GM12878 (cell line): ENCODE measurements around the gene DNAJB4. TPM values are rescaled to one million over a fixed set of nuclear protein-coding genes. Genes with fewer than 3 reads are reported as not detected.
A peak's percentile ranks its signal among the peaks of the same experiment; 100 is the strongest.

Experiments
- ATAC-seq: fragments of 200-7000 bp; cut with Tn5 transposase; 3 replicates; pipeline ENCODE4 v1.9.1; 2020; ENCODE audit warnings: mild to moderate bottlenecking, moderate library complexity
- BruUV-seq: library from RNA; stranded (reverse); fragments of 400-500 nt; replicated peaks from 2 replicates; lab custom pipeline; 2021; lab: Mats Ljungman, UMichigan
- CTCF ChIA-PET: fragments of 300-600 bp; sonication (Branson Sonifier 250); formaldehyde crosslinking; extraction: SDS; loops from one replicate; lab custom pipeline; 2021; ENCODE audit warnings: inconsistent platforms; lab: Yijun Ruan, JAX
- POLR2A ChIA-PET: fragments of 350-600 bp; formaldehyde crosslinking; extraction: SDS; loops from one replicate; lab custom pipeline; 2021; ENCODE audit warnings: inconsistent platforms; lab: Charles Lee
- RAD21 ChIA-PET: fragments of 300-600 bp; sonication (Branson Sonifier 250); formaldehyde crosslinking; loops from one replicate; lab custom pipeline; 2023; ENCODE audit warnings: antibody characterized with exemption; ENCODE audit not compliant: unreplicated experiment; lab: Charles Lee
- SMC1A ChIA-PET: fragments of 300-600 bp; sonication (Branson Sonifier 250); formaldehyde crosslinking; loops from one replicate; lab custom pipeline; 2023; ENCODE audit not compliant: unreplicated experiment, uncharacterized antibody; lab: Charles Lee
- DNase-seq: peaks from one replicate; pipeline ENCODE4 v3.0.0-alpha.2; 2011; ENCODE audit warnings: low read depth, low spot score
- FAIRE-seq: peaks from 3 replicates; lab custom pipeline; 2011; peaks lifted over from hg19 to GRCh38; lab: Jason Lieb, UNC
- H2AFZ ChIP-seq: 2 replicates; pipeline ENCODE4 v1.6.0; 2011; ENCODE audit warnings: low read depth, low read length, control low read depth; ENCODE audit not compliant: control insufficient read depth
- H3K27ac ChIP-seq: 2 replicates; pipeline ENCODE4 v1.5.1; 2011; ENCODE audit warnings: control low read depth; ENCODE audit not compliant: control insufficient read depth, insufficient read depth
- H3K27me3 ChIP-seq, 2 experiments: replicated peaks in 1 of 2; 2 replicates each; pipeline versions ENCODE4 v1.6.0 to v1.6.1; 2011; ENCODE audit warnings: low read length in 1 of 2; ENCODE audit not compliant: control insufficient read depth in 2 of 2, insufficient read depth in 2 of 2
- H3K36me3 ChIP-seq, 2 experiments: 2 replicates each; pipeline ENCODE4 v1.5.1; 2011; ENCODE audit warnings: low read length in 1 of 2; ENCODE audit not compliant: control insufficient read depth in 2 of 2, insufficient read depth in 2 of 2
- H3K4me1 ChIP-seq: 2 replicates; pipeline ENCODE4 v1.6.1; 2011; ENCODE audit warnings: mild to moderate bottlenecking, low read length, moderate library complexity, mixed read lengths; ENCODE audit not compliant: control insufficient read depth, insufficient read depth
- H3K4me2 ChIP-seq: 2 replicates; pipeline ENCODE4 v1.6.0; 2011; ENCODE audit warnings: control low read depth; ENCODE audit not compliant: control insufficient read depth, insufficient read depth
- H3K4me3 ChIP-seq: fragments of 200-600 bp; sonication (generic); 2 replicates; pipeline ENCODE4 v1.5.1; 2016
- H3K79me2 ChIP-seq: 2 replicates; pipeline ENCODE4 v1.6.0; 2011; ENCODE audit warnings: low read length; ENCODE audit not compliant: control insufficient read depth, insufficient read depth
- H3K9ac ChIP-seq: 2 replicates; pipeline ENCODE4 v1.8.0; 2011; ENCODE audit warnings: low read length, control low read depth, mixed read lengths; ENCODE audit not compliant: control insufficient read depth, insufficient read depth
- H3K9me3 ChIP-seq: replicated peaks from 3 replicates; pipeline ENCODE4 v1.5.1; 2011; ENCODE audit warnings: mild to moderate bottlenecking, low read length; ENCODE audit not compliant: control insufficient read depth, insufficient read depth
- H4K20me1 ChIP-seq: 2 replicates; pipeline ENCODE4 v1.6.0; 2011; ENCODE audit not compliant: control insufficient read depth, insufficient read depth
- BMI1 ChIP-seq: fragments of 450-650 bp; IDR thresholded peaks from 2 replicates; pipeline ENCODE4 v1.6.1; 2016; ENCODE audit warnings: mild to moderate bottlenecking, moderate library complexity, borderline replicate concordance
- EGR1 ChIP-seq, 2 experiments: IDR thresholded peaks; 1 replicate in 1 of 2; 2 replicates in 1 of 2; pipeline ENCODE4 v1.6.1; 2011 to 2012; ENCODE audit warnings: low read depth in 2 of 2, low read length in 2 of 2, borderline replicate concordance in 1 of 2, mild to moderate bottlenecking in 1 of 2, moderate library complexity in 1 of 2
- FOXM1 ChIP-seq: IDR thresholded peaks from 2 replicates; pipeline ENCODE4 v1.6.1; 2012; ENCODE audit warnings: low read depth, mild to moderate bottlenecking, inconsistent platforms, low read length, moderate library complexity
- GABPA ChIP-seq: IDR thresholded peaks from 2 replicates; pipeline ENCODE4 v1.6.1; 2014; ENCODE audit warnings: antibody characterized with exemption, low read depth, mild to moderate bottlenecking, inconsistent platforms
- IKZF2 ChIP-seq, 2 experiments: fragments of 450-650 bp; IDR thresholded peaks; 2 replicates each; pipeline ENCODE4 v1.6.1; 2017; ENCODE audit warnings: mild to moderate bottlenecking in 2 of 2, moderate library complexity in 2 of 2
- KLF5 ChIP-seq: fragments of 450-650 bp; IDR thresholded peaks from 2 replicates; pipeline ENCODE4 v1.6.1; 2014; ENCODE audit warnings: mild to moderate bottlenecking; ENCODE audit not compliant: partially characterized antibody
- PML ChIP-seq: IDR thresholded peaks from 2 replicates; pipeline ENCODE4 v1.6.1; 2012; ENCODE audit warnings: low read length, inconsistent platforms
- RAD51 ChIP-seq: fragments of 450-650 bp; IDR thresholded peaks from 2 replicates; pipeline ENCODE4 v1.6.1; 2016; ENCODE audit warnings: moderate library complexity, mild to moderate bottlenecking, inconsistent platforms
- RB1 ChIP-seq: fragments of 450-650 bp; formaldehyde crosslinking; IDR thresholded peaks from 2 replicates; pipeline ENCODE4 v1.6.1; 2017; ENCODE audit warnings: mild to moderate bottlenecking, borderline replicate concordance
- TCF12 ChIP-seq: IDR thresholded peaks from 2 replicates; pipeline ENCODE4 v1.6.1; 2011; ENCODE audit warnings: low read depth, mild to moderate bottlenecking, low read length
- WGBS: methylation state at CpG from one replicate; pipeline ENCODE4 v1.1.6; 2016; ENCODE audit warnings: low lambda C conversion rate; ENCODE audit not compliant: insufficient replicate concordance, insufficient coverage; ENCODE audit errors: missing lambda C conversion rate; 5-methylcytosine and 5-hydroxymethylcytosine counted together
- in situ Hi-C: fragments of 300-500 bp; cut with MboI; formaldehyde crosslinking; loops from 9 replicates; pipeline ENCODE4 v1.14.3; 2018; ENCODE audit warnings: mixed read lengths
- intact Hi-C: fragments of 100-400 bp; cut with micrococcal nuclease; formaldehyde crosslinking; loops from one replicate; pipeline ENCODE4 v1.14.2; 2022; ENCODE audit not compliant: unreplicated experiment
- polyA plus RNA-seq, 11 experiments: library from polyadenylated mRNA; depleted of rRNA in 4 of 11; unstranded in 6 of 11; stranded (reverse) in 5 of 11; fragments of >200 nt; fragmentation: Nextera tagmentation in 4 of 11; fragmentation: Illumina TruSeq in 1 of 11; extraction: Ambion mirVana in 4 of 11; extraction: Trizol in 1 of 11; gene quantifications; 1 replicate in 1 of 11; 2 replicates in 10 of 11; pipeline versions ENCODE4 v1.2.1 to v1.2.3, GENCODE V29; 2011 to 2016; ENCODE audit warnings: inconsistent platforms in 2 of 11, missing spikeins in 2 of 11, low read depth in 1 of 11
- total RNA-seq, 4 experiments: library from RNA; depleted of rRNA in 3 of 4; stranded (reverse); fragments of >200 nt in 3 of 4; fragmentation: Illumina TruSeq in 1 of 4; extraction: Trizol in 1 of 4; gene quantifications; 2 replicates each; pipeline versions ENCODE4 v1.2.1 to v1.2.3, GENCODE V29; 2013 to 2021
- TF ChIP-seq, protein P1 (sequence below): IDR thresholded peaks from 2 replicates; pipeline ENCODE4 v1.6.1; 2011; ENCODE audit warnings: borderline replicate concordance, low read depth, mild to moderate bottlenecking, moderate library complexity, mixed read lengths, low read length; ENCODE audit not compliant: insufficient read depth; ENCODE audit errors: extremely low read length
- TF ChIP-seq, protein P2 (sequence below): fragments of 450-650 bp; IDR thresholded peaks from 2 replicates; pipeline ENCODE4 v1.6.1; 2017; ENCODE audit warnings: borderline replicate concordance
- TF ChIP-seq, protein P3 (sequence below): fragments of 450-650 bp; IDR thresholded peaks from 2 replicates; pipeline ENCODE4 v1.6.1; 2017; ENCODE audit warnings: low read depth, mild to moderate bottlenecking, moderate library complexity

Gene DNAJB4
- total and polyA plus RNA-seq, 10 of the 15 experiments (the other 5 are each of a cell fraction or from before 2014, with no cell fraction given): 3.8 to 10.5 (median 6.6) TPM

DNA sequence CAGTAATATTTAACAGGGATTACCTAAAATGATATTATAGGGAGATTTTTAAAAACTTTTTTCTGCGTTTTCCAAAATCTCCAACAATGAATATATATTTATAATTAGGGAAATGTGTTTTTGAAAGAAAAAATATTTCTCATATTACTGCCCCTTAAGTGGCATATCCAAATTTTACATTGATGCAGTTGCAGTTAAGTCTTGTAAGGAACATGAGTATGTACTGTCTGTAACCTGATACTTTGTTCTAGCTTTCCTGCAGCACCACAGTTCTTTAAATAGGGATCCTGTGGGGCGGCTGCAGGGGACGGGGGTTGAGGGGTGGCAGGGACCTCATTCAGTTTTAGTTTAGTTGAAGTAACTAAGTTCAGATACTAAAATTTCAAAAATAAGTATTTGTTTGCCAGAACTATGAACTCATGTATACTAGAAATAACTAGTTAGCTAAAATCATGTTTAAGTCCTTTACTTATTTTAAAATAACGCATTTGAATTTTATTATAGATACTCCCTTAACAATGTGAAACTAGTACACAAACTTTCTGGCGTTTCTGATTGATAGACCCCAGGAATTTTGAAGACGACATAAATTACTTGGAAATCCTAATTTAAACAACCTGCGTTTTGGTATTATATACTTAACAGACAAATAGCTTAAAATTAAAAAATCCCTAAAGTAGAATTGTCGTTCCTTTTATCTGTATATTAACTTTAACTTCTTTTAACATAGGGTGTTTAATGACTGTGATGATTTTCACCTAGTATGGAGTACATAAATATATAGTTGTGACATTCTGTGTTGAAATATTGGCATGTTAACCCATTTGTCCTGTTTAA is 639 bp upstream of the DNAJB4 start:
- no peaks in the 10 kb centered on the region for H3K36me3 ChIP-seq
- H3K4me3 ChIP-seq: peak overlapping the region; percentile 78; the same call in 1 of the 2 replicates
- no peaks in the 10 kb centered on the region for H3K4me1 ChIP-seq
- POLR2A ChIA-PET: interaction anchor here (0.6 to 15.3 kb wide), 15 partner anchors 9 to 647 kb away, joined by 3 to 312 read pairs (median 4); partner anchors contain the start of genes FUBP1, IFI44 and IFI44L
- ATAC-seq (peak; percentile 70), FAIRE-seq (peak; percentile 80), DNase-seq (peak; percentile 65)
- no peaks in the 10 kb centered on the region for H3K9me3 ChIP-seq
- under 1% methylated on average over 8 of the region's 8 CpGs for WGBS
- H2AFZ ChIP-seq: peak overlapping the region; percentile 80
- no peaks in the 10 kb centered on the region for H3K27me3 ChIP-seq
- no peaks in the 10 kb centered on the region for H4K20me1 ChIP-seq
- intact Hi-C loops (loop anchor here (1.0 to 10.0 kb wide), 5 partner anchors 21 to 616 kb away; partner anchors contain the start of genes FUBP1, IFI44L and ZZZ3), in situ Hi-C loops (no loop called here)
- H3K9ac ChIP-seq: peak overlapping the region; percentile 83
- H3K27ac ChIP-seq: peak overlapping the region; percentile 94
- H3K4me2 ChIP-seq: peak overlapping the region; percentile 82
- peaks cover 37% of the 10 kb centered on the region for H3K79me2 ChIP-seq
- RAD21 ChIA-PET: interaction anchor here (0.7 to 9.9 kb wide), 13 partner anchors 10 to 623 kb away, joined by 3 to 158 read pairs (median 4); partner anchors contain the start of genes FUBP1 and IFI44L
- CTCF ChIA-PET: interaction anchor here (0.8 to 5.5 kb wide), 14 partner anchors 9 to 613 kb away, joined by 3 to 73 read pairs (median 4); partner anchors contain the start of gene FUBP1
- BruUV-seq: TSS peak; percentile 100
- SMC1A ChIA-PET: interaction anchor here (0.9 to 6.0 kb wide), 24 partner anchors 9 to 645 kb away, joined by 3 to 89 read pairs (median 5); partner anchors contain the start of genes FUBP1, IFI44, IFI44L and MIGA1
- peak; percentile 96 for TF ChIP-seq FOXM1
- peak; percentile 100 for TF ChIP-seq PML
- peak; percentile 66 to 78 for TF ChIP-seq IKZF2 (IDR thresholded peaks at IDR 0.05)
- peak; percentile 59; the same call in 1 of the 2 replicates for TF ChIP-seq TCF12
- peak; percentile 33; the same call in 1 of the 2 replicates for TF ChIP-seq RB1
- TF ChIP-seq GABPA: peak; percentile 63; the same call in 1 of the 2 replicates
- peak; percentile 92 for TF ChIP-seq KLF5
- TF ChIP-seq, protein P1, sequence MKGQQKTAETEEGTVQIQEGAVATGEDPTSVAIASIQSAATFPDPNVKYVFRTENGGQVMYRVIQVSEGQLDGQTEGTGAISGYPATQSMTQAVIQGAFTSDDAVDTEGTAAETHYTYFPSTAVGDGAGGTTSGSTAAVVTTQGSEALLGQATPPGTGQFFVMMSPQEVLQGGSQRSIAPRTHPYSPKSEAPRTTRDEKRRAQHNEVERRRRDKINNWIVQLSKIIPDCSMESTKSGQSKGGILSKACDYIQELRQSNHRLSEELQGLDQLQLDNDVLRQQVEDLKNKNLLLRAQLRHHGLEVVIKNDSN: no peak
- 0 out of 3 replicates have a peak, but pooled peaks of 1 of the 2 experiments have one; percentile 8 for TF ChIP-seq EGR1 (IDR thresholded peaks at IDR 0.05; ENCODE audit: borderline replicate concordance in 1 of 2, low read depth in 2 of 2, low read length in 2 of 2)
- TF ChIP-seq, protein P2, sequence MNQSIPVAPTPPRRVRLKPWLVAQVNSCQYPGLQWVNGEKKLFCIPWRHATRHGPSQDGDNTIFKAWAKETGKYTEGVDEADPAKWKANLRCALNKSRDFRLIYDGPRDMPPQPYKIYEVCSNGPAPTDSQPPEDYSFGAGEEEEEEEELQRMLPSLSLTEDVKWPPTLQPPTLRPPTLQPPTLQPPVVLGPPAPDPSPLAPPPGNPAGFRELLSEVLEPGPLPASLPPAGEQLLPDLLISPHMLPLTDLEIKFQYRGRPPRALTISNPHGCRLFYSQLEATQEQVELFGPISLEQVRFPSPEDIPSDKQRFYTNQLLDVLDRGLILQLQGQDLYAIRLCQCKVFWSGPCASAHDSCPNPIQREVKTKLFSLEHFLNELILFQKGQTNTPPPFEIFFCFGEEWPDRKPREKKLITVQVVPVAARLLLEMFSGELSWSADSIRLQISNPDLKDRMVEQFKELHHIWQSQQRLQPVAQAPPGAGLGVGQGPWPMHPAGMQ: no peak
- TF ChIP-seq, protein P3, sequence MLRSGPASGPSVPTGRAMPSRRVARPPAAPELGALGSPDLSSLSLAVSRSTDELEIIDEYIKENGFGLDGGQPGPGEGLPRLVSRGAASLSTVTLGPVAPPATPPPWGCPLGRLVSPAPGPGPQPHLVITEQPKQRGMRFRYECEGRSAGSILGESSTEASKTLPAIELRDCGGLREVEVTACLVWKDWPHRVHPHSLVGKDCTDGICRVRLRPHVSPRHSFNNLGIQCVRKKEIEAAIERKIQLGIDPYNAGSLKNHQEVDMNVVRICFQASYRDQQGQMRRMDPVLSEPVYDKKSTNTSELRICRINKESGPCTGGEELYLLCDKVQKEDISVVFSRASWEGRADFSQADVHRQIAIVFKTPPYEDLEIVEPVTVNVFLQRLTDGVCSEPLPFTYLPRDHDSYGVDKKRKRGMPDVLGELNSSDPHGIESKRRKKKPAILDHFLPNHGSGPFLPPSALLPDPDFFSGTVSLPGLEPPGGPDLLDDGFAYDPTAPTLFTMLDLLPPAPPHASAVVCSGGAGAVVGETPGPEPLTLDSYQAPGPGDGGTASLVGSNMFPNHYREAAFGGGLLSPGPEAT: 0 out of 2 replicates have a peak, but pooled peaks have one; percentile 52
- TF ChIP-seq RAD51: no peak; the same call in none of the 2 replicates
- peak; percentile 98 for TF ChIP-seq BMI1
